Effector memory CD8-positive, alpha-beta T cell (primary cell): ENCODE measurements around the gene ENPP3.
A peak's percentile ranks its signal among the peaks of the same experiment; 100 is the strongest.

Experiments
- ATAC-seq: fragments of 150-1000 bp; cut with Tn5 transposase; replicated peaks from 2 replicates; pipeline ENCODE4 v1.10.0; 2021; ENCODE audit warnings: mild to moderate bottlenecking, moderate library complexity
- DNase-seq, 3 experiments: peaks; one replicate each; pipeline ENCODE4 v3.0.0; 2021
- H3K27ac Mint-ChIP-seq, 2 donors: one replicate each; pipeline ENCODE4 v1.8.0; 2022; ENCODE audit warnings: mild to moderate bottlenecking in 2 of 2, mixed read lengths in 2 of 2, moderate library complexity in 2 of 2
- H3K27me3 Mint-ChIP-seq, 2 donors: one replicate each; pipeline ENCODE4 v1.8.0; 2022; ENCODE audit warnings: mixed read lengths in 2 of 2
- H3K36me3 Mint-ChIP-seq: one replicate; pipeline ENCODE4 v1.8.0; 2022; ENCODE audit warnings: mild to moderate bottlenecking, moderate library complexity, mixed read lengths; ENCODE audit not compliant: insufficient read depth
- H3K4me1 Mint-ChIP-seq, 2 donors: one replicate each; pipeline ENCODE4 v1.8.0; 2022; ENCODE audit warnings: low read depth in 2 of 2, mixed read lengths in 2 of 2
- H3K4me3 Mint-ChIP-seq, 2 donors: one replicate each; pipeline ENCODE4 v1.8.0; 2022; ENCODE audit warnings: mild to moderate bottlenecking in 2 of 2, mixed read lengths in 2 of 2, moderate library complexity in 2 of 2
- H3K9me3 Mint-ChIP-seq, 2 donors: one replicate each; pipeline ENCODE4 v1.8.0; 2022; ENCODE audit warnings: mixed read lengths in 2 of 2

ENPP3 gene

GRCh38 chr6:131629651-131630050, 7.5 kb upstream of the ENPP3 start:
- Mint-ChIP-seq H3K36me3 (peaks cover 16% of the 10 kb centered on the region), H3K27ac (peak overlapping the region in 1 of 2 donors; percentile 52), H3K9me3 (no peaks in the 10 kb centered on the region), H3K4me1 (peaks cover 8 to 23% of the 10 kb centered on the region in 2 donors), H3K27me3 (no peaks in the 10 kb centered on the region), H3K4me3 (no peak overlapping the region)
- DNase-seq (no peak), ATAC-seq (no peak)

DNA sequence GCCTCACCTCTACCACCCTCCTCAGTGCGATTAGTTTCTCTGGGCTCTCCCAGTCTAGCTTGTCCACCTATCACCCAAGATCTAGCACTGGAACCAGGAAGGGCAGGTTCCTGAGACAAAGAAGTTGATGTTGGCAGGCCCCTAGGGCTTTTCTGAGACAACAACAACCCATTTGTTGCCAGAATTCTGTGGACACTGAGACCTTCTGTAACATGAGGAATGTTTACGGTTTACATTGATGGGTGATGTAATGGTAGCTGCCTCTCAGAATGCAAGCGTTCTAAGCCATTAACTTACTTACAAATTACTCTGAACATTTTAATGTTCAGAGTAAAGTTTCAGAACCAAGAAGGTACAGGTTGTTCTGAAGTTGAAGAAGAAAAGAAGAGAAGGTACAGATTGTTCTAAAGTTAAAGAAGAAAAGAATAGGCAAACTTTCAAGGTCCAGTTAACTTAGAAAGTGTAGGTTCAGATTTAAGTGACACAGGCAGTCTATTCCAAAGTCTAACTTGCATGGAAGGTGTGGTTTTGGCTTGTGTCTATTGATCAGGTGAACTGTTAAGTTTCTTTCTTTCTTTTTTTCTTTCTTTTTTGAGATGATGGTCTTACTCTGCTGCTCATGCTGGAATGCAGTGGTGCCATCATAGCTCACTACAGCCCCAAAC, 5.3 kb upstream of the ENPP3 start:
- no peak overlapping the region for H3K27ac Mint-ChIP-seq
- no peak overlapping the region for H3K4me3 Mint-ChIP-seq
- DNase-seq (no peak), ATAC-seq (no peak)
- H3K27me3 Mint-ChIP-seq = no peaks in the 10 kb centered on the region
- peaks cover 6% of the 10 kb centered on the region for H3K36me3 Mint-ChIP-seq
- H3K9me3 Mint-ChIP-seq = no peaks in the 10 kb centered on the region
- H3K4me1 Mint-ChIP-seq = peaks cover 8 to 17% of the 10 kb centered on the region in 2 donors

- H3K27ac Mint-ChIP-seq = no peak overlapping the region
- no peaks in the 10 kb centered on the region for H3K36me3 Mint-ChIP-seq
- no peaks in the 10 kb centered on the region for H3K9me3 Mint-ChIP-seq
- no peak for DNase-seq
- H3K4me1 Mint-ChIP-seq = no peaks in the 10 kb centered on the region
- ATAC-seq = no peak
- no peaks in the 10 kb centered on the region for H3K27me3 Mint-ChIP-seq
- no peak overlapping the region for H3K4me3 Mint-ChIP-seq
Measured at GRCh38 chr6:131635384-131636340, 1.4 kb upstream of the ENPP3 start.

DNA sequence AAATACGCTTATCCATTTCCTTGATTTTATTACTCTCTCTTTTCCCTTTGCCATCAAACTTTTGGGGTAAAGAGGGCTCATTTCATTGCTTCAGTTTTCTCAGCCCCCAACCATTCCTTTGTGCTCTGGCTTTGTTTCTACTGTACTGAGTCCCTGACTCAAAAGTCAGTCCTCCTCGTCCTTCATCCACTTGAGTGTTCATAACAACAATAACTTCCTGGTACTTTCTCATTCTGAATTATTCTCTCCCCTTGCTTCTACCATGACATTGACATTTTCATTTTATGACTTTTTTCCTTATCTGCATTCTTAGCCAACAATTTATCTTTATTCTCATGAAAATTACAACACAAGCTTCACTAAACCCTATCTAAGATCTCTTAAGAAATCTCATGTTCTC, 911 bp downstream of the ENPP3 start:
- H3K4me1 Mint-ChIP-seq = no peaks in the 10 kb centered on the region
- H3K36me3 Mint-ChIP-seq = no peaks in the 10 kb centered on the region
- H3K27me3 Mint-ChIP-seq = no peaks in the 10 kb centered on the region
- ATAC-seq = no peak
- no peak for DNase-seq
- no peak overlapping the region for H3K4me3 Mint-ChIP-seq
- H3K27ac Mint-ChIP-seq = no peak overlapping the region
- no peaks in the 10 kb centered on the region for H3K9me3 Mint-ChIP-seq

DNA sequence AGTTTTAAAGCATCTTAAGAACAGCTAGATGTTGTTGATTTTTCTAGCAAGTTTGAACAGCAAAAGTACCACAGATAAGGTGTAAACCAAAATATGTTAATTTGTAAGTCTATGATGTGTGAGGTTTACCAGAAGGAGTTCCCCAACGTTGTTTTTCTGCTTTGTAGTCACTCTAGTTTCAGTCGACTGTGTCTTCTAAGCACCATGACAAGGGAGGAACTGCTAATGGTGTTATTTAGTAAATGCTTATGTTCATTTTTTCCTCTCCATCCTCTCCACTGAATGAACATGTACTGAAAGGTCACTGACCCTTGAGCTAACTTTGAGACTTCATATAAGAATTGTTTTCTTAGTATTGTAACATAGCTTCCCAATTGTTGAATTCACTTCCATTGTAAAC, 3.0 kb downstream of the ENPP3 start:
- H3K27ac Mint-ChIP-seq = no peak overlapping the region
- DNase-seq = no peak
- H3K4me1 Mint-ChIP-seq = no peaks in the 10 kb centered on the region
- no peaks in the 10 kb centered on the region for H3K9me3 Mint-ChIP-seq
- no peaks in the 10 kb centered on the region for H3K36me3 Mint-ChIP-seq
- peak; percentile 26 for ATAC-seq
- H3K27me3 Mint-ChIP-seq = no peaks in the 10 kb centered on the region
- H3K4me3 Mint-ChIP-seq = no peak overlapping the region

- Mint-ChIP-seq H3K36me3 (no peaks in the 10 kb centered on the region), H3K27me3 (no peaks in the 10 kb centered on the region), H3K4me3 (no peak overlapping the region), H3K4me1 (no peaks in the 10 kb centered on the region), H3K27ac (no peak overlapping the region), H3K9me3 (no peaks in the 10 kb centered on the region)
- DNase-seq (no peak), ATAC-seq (no peak)
Measured at GRCh38 chr6:131640576-131640975, 3.5 kb downstream of the ENPP3 start.

DNA sequence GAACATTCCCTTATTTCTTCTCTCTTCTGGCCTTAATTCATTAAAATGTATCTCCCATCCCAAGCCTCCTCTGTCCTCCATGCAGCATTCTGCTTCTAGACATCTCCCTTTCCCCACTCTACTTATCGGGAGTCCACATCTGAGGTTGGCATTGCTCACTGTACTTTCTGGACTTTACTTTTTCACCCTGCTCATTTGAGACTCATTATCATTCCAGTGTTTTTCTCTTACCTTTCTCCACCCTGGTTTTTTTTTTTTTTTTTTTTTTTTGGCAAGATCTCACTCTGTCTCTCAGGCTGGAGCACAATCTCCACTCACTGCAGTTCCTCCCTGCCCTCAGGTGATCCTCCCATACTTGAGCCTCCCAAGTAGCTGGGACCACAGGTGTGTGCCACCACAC, 4.5 kb downstream of the ENPP3 start:
- Mint-ChIP-seq H3K4me1 (no peaks in the 10 kb centered on the region), H3K36me3 (no peaks in the 10 kb centered on the region), H3K27me3 (no peaks in the 10 kb centered on the region), H3K9me3 (no peaks in the 10 kb centered on the region), H3K4me3 (no peak overlapping the region), H3K27ac (no peak overlapping the region)
- DNase-seq (no peak), ATAC-seq (no peak)

- H3K36me3 Mint-ChIP-seq = no peaks in the 10 kb centered on the region
- no peak overlapping the region for H3K4me3 Mint-ChIP-seq
- no peaks in the 10 kb centered on the region for H3K9me3 Mint-ChIP-seq
- no peak overlapping the region for H3K27ac Mint-ChIP-seq
- DNase-seq (no peak), ATAC-seq (no peak)
- H3K27me3 Mint-ChIP-seq = no peaks in the 10 kb centered on the region
- no peaks in the 10 kb centered on the region for H3K4me1 Mint-ChIP-seq
Measured at GRCh38 chr6:131642565-131642964, 5.5 kb downstream of the ENPP3 start.

DNA sequence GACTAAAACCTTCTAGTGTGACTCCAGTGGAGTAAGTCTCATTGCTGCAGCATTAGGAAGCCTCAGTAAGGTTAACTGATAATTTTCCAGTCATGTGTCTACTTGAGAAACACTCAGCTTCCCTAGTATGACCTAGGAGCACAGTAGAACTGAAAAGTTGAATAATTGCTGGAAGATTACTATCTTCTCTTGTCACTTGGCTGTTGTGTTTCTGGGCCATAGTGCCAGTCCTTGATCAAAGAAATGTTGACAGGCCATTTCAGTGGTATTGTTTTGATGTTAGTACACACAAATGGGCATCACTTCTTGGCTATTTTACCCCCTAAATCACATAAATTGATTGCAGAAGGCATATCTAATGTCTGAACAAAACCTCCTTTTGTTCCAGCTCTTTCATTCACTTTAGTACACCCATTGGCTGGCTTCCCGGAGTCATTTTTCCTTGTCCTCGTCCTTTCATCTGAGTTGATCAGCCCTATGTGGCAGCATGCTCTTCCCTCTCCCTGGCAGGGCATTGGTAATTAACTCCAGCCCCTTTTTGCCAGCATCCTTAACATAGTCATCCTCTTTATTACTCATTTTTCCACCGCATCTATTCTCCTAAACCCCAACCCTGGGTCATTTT, 6.0 kb downstream of the ENPP3 start:
- Mint-ChIP-seq H3K4me1 (no peaks in the 10 kb centered on the region), H3K36me3 (no peaks in the 10 kb centered on the region), H3K27me3 (no peaks in the 10 kb centered on the region), H3K27ac (no peak overlapping the region), H3K9me3 (no peaks in the 10 kb centered on the region), H3K4me3 (no peak overlapping the region)
- no peak for ATAC-seq
- no peak for DNase-seq

GRCh38 chr6:131643855-131644460, 6.9 kb downstream of the ENPP3 start:
- H3K36me3 Mint-ChIP-seq = no peaks in the 10 kb centered on the region
- H3K4me1 Mint-ChIP-seq = no peaks in the 10 kb centered on the region
- no peak for ATAC-seq

GRCh38 chr6:131644921-131645320, 7.8 kb downstream of the ENPP3 start:
- no peak for ATAC-seq
- no peak overlapping the region for H3K4me3 Mint-ChIP-seq
- no peak overlapping the region for H3K27ac Mint-ChIP-seq
- no peak for DNase-seq
- no peaks in the 10 kb centered on the region for H3K4me1 Mint-ChIP-seq
- H3K9me3 Mint-ChIP-seq = no peaks in the 10 kb centered on the region
- no peaks in the 10 kb centered on the region for H3K27me3 Mint-ChIP-seq
- no peaks in the 10 kb centered on the region for H3K36me3 Mint-ChIP-seq

More at GRCh38 chr6:131643855-131644460, 6.9 kb downstream of the ENPP3 start:
- Mint-ChIP-seq H3K4me3 (no peak overlapping the region), H3K27ac (no peak overlapping the region), H3K27me3 (no peaks in the 10 kb centered on the region), H3K9me3 (no peaks in the 10 kb centered on the region)
- DNase-seq = no peak

DNA sequence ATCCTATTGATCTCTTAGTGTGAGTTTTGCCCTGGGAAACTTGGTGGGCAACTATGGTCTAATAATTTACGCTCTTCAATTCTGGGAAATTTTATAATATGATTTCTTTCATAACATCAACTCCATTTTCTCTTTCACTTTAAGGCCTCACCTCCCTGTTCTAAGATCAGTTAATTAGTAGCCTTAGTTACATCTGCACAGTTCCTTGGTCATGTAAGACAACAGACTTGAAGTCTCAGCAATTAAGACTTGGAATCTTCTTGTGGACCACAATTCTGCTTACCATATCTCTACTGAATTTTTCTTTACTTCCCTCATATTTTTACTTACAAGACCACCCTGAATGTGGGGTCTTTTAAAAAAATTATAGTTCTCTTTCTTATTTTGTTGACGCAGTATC, 8.7 kb downstream of the ENPP3 start:
- Mint-ChIP-seq H3K36me3 (no peaks in the 10 kb centered on the region), H3K9me3 (no peaks in the 10 kb centered on the region), H3K4me1 (no peaks in the 10 kb centered on the region), H3K4me3 (no peak overlapping the region), H3K27ac (no peak overlapping the region), H3K27me3 (no peaks in the 10 kb centered on the region)
- ATAC-seq (no peak), DNase-seq (no peak)

- DNase-seq = no peak
- no peak overlapping the region for H3K27ac Mint-ChIP-seq
- H3K9me3 Mint-ChIP-seq = no peaks in the 10 kb centered on the region
- no peaks in the 10 kb centered on the region for H3K36me3 Mint-ChIP-seq
- H3K27me3 Mint-ChIP-seq = no peaks in the 10 kb centered on the region
- no peak overlapping the region for H3K4me3 Mint-ChIP-seq
- no peaks in the 10 kb centered on the region for H3K4me1 Mint-ChIP-seq
- ATAC-seq = no peak
Measured at GRCh38 chr6:131646249-131646670, 9.2 kb downstream of the ENPP3 start.
